Sigmoid colon (tissue), 4 donors: ENCODE measurements around the gene NTNG1.

Source experiments
- CTCF ChIP-seq, 4 experiments: fragments of 450-650 bp in 3 of 4; fragments of 200-600 bp in 1 of 4; IDR thresholded peaks; one replicate each; pipeline ENCODE4 v1.5.1; 2016 to 2019; ENCODE audit warnings: antibody characterized with exemption in 4 of 4, mild to moderate bottlenecking in 3 of 4, moderate library complexity in 2 of 4
- EP300 ChIP-seq, 4 donors: sonication (generic); formaldehyde crosslinking; IDR thresholded peaks; one replicate each; pipeline ENCODE4 v1.6.1; 2017; ENCODE audit warnings: antibody characterized with exemption in 4 of 4
- POLR2A ChIP-seq, 2 donors: fragments of 450-650 bp; IDR thresholded peaks; one replicate each; pipeline ENCODE4 v1.6.1; 2016; ENCODE audit warnings: antibody characterized with exemption in 2 of 2, mild to moderate bottlenecking in 2 of 2, moderate library complexity in 2 of 2

DNA sequence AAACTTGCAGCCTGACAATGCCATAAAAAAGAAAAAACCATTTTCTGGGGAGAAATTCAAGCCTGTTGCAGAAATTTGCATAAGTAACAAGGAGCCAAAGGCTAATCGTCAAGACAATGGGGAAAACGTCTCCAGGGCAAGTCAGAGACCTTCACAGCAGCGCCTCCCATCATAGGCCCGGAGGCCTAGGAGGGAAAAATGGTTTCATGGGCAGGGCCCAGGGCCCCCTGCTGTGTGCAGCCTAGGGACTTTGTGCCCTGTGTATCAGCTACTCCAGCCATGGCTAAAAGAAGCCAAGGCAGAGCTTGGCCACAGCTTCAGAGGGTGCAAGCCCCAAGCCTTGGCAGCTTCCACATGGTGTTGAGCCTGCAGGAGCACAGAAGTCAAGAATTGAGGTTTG is 369.5 kb downstream of the NTNG1 start:
- TF ChIP-seq CTCF (IDR thresholded peaks at IDR 0.05) (no peak), POLR2A (IDR thresholded peaks at IDR 0.05) (no peak), EP300 (IDR thresholded peaks at IDR 0.05) (no peak)
